Stomach (tissue), 4 donors: ENCODE measurements around the gene LGALS14.

Experiments used
- POLR2A ChIP-seq, 4 donors: fragments of 450-650 bp; IDR thresholded peaks; one replicate each; pipeline ENCODE4 v1.6.1; 2016; ENCODE audit warnings: antibody characterized with exemption in 4 of 4, control low read depth in 2 of 4, mild to moderate bottlenecking in 1 of 4, moderate library complexity in 1 of 4
- POLR2AphosphoS5 ChIP-seq, 3 donors: sonication (generic); formaldehyde crosslinking; IDR thresholded peaks; one replicate each; pipeline ENCODE4 v1.6.1; 2016; ENCODE audit warnings: antibody characterized with exemption in 3 of 3
- TF ChIP-seq, protein P1 (sequence below), 7 experiments: fragments of 450-650 bp in 4 of 7; fragments of 200-600 bp in 3 of 7; sonication (generic) in 3 of 7; IDR thresholded peaks; one replicate each; pipeline ENCODE4 v1.5.1; 2016 to 2019; ENCODE audit warnings: antibody characterized with exemption in 7 of 7, control low read depth in 2 of 7, mild to moderate bottlenecking in 1 of 7

DNA sequence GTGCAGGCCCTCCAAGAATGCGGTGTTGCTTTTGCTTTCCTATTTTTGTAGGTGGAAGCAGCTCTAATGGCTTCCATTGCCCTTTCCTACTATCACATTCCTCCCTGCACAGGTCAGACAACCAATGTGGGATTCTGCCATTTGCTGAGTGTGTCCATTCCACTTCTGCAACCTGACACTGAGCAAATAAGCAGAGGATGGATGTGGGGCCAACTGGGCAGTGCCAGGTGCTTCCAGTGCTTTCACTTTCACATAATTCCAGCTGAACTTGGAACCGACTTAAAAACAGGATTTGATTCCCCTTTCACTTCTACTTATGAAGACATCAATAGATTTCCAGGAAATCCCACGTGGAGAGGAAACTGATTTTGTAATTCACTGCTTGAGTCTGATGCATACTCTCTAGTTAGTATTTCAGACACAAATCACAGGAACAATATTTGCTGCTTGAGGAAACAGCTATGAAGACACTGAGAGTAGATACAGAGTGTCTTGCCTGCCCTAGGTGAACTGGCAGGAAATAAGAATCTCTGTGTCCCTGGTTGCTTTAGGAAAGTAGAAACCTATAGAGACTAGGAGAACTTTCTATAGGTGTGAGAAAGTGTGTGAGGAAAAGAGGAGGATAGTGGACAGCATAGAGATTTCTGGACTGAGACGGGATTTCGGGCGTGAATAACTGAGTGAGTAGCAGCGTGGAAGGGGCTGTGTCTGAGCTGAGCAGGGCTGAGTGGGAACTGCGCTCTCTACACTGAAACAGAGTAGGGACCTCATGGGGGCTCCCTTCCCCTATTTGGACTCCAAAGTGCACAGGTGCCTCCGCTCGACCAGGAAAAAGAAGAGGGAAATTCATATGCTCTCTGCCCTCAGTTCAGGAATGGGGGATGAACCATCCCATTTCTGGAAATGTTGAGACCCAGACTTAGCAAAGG lies 26.1 kb upstream of the LGALS14 start:
- TF ChIP-seq, protein P1, sequence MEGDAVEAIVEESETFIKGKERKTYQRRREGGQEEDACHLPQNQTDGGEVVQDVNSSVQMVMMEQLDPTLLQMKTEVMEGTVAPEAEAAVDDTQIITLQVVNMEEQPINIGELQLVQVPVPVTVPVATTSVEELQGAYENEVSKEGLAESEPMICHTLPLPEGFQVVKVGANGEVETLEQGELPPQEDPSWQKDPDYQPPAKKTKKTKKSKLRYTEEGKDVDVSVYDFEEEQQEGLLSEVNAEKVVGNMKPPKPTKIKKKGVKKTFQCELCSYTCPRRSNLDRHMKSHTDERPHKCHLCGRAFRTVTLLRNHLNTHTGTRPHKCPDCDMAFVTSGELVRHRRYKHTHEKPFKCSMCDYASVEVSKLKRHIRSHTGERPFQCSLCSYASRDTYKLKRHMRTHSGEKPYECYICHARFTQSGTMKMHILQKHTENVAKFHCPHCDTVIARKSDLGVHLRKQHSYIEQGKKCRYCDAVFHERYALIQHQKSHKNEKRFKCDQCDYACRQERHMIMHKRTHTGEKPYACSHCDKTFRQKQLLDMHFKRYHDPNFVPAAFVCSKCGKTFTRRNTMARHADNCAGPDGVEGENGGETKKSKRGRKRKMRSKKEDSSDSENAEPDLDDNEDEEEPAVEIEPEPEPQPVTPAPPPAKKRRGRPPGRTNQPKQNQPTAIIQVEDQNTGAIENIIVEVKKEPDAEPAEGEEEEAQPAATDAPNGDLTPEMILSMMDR (IDR thresholded peaks at IDR 0.05): no peak
- peak in 1 of 3 donors; percentile 48 for TF ChIP-seq POLR2AphosphoS5 (IDR thresholded peaks at IDR 0.05)
- no peak for TF ChIP-seq POLR2A (IDR thresholded peaks at IDR 0.05)
